Breast epithelium (tissue), 3 donors: ENCODE measurements around the gene EDEM1.

Source experiments
- POLR2A ChIP-seq: fragments of 450-650 bp; IDR thresholded peaks from one replicate; pipeline ENCODE4 v1.6.1; 2016; ENCODE audit warnings: antibody characterized with exemption, mild to moderate bottlenecking, moderate library complexity
- POLR2AphosphoS5 ChIP-seq, 3 donors: sonication (generic); formaldehyde crosslinking; IDR thresholded peaks; one replicate each; pipeline ENCODE4 v1.6.1; 2017; ENCODE audit warnings: antibody characterized with exemption in 3 of 3
- TF ChIP-seq, protein P1 (sequence below), 3 donors: fragments of 450-650 bp; IDR thresholded peaks; one replicate each; pipeline ENCODE4 v1.5.1; 2016 to 2017; ENCODE audit warnings: antibody characterized with exemption in 3 of 3, mild to moderate bottlenecking in 3 of 3, moderate library complexity in 3 of 3

DNA sequence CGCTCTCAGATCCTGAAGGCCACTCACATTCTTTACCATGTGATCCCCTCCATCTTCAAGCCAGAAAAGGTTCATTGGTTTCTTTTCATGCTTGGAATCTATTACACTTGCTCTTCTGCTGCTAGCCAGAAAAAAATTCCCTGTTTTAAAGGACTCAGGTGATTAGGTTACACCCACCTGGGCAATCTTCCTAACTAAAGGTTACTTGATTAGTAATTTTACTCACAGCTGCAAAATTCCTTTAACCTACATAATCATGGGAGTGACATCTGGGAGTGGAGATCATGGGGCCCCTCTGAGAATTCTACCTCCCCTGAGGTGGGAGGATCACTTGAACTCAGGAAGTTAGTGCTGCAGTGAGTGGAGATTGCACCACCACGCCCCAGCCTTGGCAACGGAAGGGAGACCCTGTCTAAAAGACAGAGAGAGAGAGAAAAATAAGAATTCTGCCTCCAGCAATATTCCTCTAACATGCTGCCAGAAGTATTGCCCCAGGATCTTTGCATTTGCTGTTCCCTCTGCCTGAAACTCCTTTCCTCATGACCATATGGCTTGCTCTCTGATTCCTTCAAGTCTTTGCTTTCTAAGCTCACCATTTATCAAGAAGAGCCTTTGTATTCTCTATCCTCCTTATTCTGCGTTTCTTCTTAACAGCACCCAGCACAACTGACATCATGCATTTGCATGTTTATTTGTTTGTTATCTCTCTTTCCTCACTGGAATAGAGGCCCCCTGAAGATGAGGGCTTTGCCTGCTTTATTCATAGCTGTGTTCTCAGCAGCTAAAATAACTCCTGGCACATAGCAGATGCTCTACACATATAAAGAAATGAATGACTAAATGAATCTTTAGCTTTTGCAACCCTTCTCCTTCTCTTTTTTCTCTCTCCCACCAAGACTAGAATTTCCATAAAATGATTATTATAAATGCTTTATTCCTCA, 68.2 kb downstream of the EDEM1 start:
- TF ChIP-seq, protein P1, sequence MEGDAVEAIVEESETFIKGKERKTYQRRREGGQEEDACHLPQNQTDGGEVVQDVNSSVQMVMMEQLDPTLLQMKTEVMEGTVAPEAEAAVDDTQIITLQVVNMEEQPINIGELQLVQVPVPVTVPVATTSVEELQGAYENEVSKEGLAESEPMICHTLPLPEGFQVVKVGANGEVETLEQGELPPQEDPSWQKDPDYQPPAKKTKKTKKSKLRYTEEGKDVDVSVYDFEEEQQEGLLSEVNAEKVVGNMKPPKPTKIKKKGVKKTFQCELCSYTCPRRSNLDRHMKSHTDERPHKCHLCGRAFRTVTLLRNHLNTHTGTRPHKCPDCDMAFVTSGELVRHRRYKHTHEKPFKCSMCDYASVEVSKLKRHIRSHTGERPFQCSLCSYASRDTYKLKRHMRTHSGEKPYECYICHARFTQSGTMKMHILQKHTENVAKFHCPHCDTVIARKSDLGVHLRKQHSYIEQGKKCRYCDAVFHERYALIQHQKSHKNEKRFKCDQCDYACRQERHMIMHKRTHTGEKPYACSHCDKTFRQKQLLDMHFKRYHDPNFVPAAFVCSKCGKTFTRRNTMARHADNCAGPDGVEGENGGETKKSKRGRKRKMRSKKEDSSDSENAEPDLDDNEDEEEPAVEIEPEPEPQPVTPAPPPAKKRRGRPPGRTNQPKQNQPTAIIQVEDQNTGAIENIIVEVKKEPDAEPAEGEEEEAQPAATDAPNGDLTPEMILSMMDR (IDR thresholded peaks at IDR 0.05), result no peak
- TF ChIP-seq POLR2A (no peak), POLR2AphosphoS5 (IDR thresholded peaks at IDR 0.05) (no peak)
